ENCODE measurements around the gene SLC17A9.

Gene SLC17A9

GRCh38 chr20:63006540-63007359 lies 54.2 kb downstream of the SLC17A9 start, which contains the start of gene BHLHE23:
Gene BHLHE23, minus strand, starts transcription at chr20:63006964. Its CDS starts 190 bp downstream, at chr20:63006774.
- DNase-seq: no peak

- no peak for DNase-seq
Measured at GRCh38 chr20:63007360-63007645, 54.8 kb downstream of the SLC17A9 start.

GRCh38 chr20:63007646-63008488 lies 55.4 kb downstream of the SLC17A9 start:
- no peak for DNase-seq

DNA sequence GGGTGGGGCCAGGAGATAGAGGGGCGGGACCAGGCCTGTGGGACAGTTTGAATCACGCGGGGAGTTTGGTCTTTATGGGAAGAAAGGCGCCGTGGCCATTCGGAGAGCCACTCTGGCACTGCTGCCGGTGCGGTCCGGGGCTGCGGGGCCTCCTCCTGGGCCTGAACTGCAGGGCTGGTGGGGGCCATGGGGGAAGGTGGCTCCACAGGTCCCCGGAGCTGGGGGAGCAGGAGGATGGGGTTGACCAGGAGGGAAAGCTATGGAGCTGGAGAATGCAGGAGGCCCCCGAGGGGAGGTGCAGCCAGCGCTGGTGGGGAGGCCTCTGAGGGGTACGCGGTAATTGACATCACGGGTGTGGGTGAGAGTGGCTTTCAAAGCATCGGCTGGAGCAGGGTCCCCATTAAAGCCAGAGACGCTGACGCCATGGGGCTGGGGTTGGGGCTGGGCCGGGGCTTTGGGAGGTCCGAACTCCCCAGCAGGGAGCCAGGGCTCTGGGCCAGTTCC lies 56.1 kb downstream of the SLC17A9 start:
- no peak for DNase-seq

- peak; percentile 41 for DNase-seq
Measured at GRCh38 chr20:63009045-63009961, 56.8 kb downstream of the SLC17A9 start.

- no peak for DNase-seq
Measured at GRCh38 chr20:63009988-63010769, 57.7 kb downstream of the SLC17A9 start.

DNA sequence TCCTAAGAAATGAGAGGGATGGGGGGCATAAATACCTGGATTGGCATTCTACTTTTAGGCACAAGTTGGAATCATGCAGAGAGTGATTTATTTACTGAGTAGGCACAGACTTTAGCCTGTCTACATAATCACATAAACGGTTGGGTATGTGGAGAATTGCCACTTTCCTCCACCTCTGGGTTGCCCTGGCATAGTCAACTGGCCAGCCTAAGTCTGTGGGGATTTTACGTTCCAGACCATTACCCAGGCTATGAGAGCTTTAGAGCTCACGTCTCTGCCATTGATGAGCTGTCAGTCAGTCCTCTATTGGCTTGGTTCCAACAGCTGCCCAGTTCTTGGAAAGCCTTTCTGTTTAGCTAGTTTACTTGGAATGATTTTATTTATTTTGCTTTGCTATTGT lies 59.3 kb downstream of the SLC17A9 start:
- no peak for DNase-seq

GRCh38 chr20:63013207-63013606 lies 60.7 kb downstream of the SLC17A9 start:
- no peak for DNase-seq

GRCh38 chr20:63014287-63014686 lies 61.8 kb downstream of the SLC17A9 start:
- no peak for DNase-seq

GRCh38 chr20:63014710-63015109 lies 62.2 kb downstream of the SLC17A9 start:
- no peak for DNase-seq

DNA sequence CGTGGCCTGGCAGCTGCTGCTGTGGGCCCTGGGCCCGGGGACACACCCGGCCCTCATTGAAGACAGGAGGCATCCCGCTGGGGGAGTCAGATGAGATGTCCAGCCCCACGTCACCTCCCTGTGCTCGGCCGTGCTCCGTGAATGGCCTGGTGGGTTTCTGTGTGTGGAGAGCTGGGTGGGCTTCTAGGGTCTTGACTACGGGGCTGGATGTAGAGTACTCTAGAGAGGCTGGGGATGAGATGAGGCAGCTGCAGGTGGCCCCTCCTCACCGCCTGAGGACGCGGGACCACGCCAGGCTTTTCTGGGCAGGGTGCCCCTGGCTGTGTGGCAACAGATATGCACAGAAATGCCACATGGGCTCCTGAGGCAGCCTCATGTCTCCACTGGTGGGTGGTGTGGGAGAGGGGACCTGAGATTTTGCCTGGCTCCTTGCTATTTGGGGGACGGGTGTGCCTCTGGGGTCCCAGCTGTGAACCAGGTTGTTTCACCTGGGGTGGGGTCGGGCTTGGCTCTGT lies 62.7 kb downstream of the SLC17A9 start:
- no peak for DNase-seq

- DNase-seq: no peak
Measured at GRCh38 chr20:63015662-63016361, 63.3 kb downstream of the SLC17A9 start.

DNA sequence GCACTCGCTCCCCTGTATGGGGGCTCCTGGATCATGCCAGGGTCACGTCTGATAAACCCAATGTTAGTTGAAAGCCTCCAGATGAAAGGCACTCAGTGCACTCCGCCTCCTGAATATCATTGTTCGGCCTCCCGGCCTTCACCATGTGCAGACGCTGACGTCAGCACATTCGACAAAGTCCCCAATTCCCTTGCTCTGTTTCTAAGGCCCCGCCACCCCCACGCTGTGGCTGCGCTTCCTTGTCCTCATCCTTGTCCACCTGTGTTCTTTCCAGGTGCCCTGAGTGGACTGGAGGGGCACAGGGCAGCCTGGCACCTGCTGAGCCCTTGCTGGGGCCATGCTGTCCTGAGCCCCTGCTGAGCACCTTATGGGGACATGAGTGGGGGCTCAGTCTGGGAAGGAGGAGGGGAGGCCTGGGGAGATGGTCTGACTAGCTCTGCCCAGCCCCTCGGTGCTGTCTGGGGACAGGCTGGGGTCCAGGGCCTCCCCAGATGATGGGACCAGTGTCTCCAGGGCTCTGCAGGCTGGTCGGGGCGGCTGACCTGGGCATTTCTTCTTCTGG lies 64.1 kb downstream of the SLC17A9 start:
- no peak for DNase-seq

DNA sequence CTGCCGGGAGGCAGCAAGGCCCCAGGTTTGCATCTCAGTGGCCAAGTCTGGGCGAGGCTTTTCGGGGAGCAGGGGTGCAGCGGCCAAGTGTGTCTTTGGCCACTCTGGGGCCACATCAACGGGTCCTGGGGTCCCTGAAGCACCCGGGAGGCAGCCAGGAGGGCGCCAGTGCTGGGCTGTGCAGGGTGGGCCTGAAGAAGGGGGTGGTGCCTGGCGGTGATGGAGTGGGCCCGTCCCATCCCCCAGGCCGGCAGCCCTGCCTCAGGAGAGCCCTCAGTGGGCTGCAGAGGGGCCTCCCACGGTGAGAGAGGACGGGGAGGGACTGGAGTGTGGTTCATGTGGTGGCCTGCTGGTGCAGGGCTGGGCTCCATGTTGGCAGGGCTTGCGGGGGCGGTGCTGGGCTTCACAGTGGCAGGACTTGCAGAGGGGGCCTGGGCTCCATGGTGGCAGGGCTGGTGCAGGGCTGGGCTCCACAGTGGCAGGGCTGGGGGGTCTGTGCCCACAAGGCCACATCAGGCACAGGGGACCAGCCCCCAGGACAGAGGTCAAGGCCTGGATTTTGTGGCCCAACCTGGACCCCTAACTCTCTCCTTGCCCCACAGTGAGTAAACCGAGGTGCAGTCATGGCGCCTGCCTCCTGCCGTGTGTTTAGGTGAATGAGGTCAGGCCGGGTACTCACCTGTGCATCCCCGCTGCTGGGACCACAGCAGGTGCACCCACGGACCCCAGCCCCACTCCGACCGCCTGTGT lies 64.7 kb downstream of the SLC17A9 start:
- no peak for DNase-seq

DNA sequence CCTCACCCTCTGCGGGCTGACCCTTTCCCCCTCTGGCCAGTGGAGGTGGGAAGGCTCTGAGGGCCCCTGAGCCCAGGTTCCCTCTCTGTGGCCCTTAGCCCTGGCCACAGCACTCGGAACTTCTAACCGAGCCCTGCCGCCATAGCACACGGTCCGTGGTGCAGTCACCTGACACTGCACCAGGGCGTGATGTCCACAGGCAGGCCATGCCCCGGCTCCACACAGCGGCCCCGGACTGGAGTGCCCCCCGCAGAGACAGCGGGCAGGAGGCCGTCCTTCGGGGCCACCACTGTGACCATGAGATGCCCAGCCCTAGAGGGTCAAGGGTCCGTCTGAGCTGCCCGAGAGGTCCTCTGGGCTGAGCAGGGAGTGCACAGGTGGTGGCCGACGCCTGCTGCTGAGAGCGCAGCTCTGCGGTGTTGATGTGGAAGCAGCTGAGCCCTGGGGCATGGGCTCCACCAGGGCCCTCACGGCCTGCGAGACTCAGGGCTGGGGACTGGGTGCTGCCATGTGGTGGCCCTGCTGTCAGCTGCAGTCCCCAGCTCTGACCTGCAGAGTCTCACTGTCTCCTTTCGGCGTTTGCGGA lies 65.4 kb downstream of the SLC17A9 start:
- no peak for DNase-seq

Measured in NCI-H1694 (cell line).